GM18519 (cell line): ENCODE data around the gene FMN1.

ENCODE experiments used
- ATAC-seq: cut with Tn5 transposase; IDR thresholded peaks from one replicate; pipeline ENCODE4 v1.9.1; 2021; ENCODE audit warnings: mild to moderate bottlenecking, moderate library complexity; ENCODE audit not compliant: unreplicated experiment, low FRiP score

FMN1 gene

GRCh38 chr15:32718227-32718820, 476.2 kb downstream of the FMN1 start:
- ATAC-seq, result no peak

GRCh38 chr15:32717426-32718226, 476.9 kb downstream of the FMN1 start, which contains the start of gene GREM1:
GREM1 (plus strand) TSS chr15:32718004; CDS start chr15:32730691, 12,687 bp downstream.
- ATAC-seq, result no peak

GRCh38 chr15:32716915-32717425, 477.5 kb downstream of the FMN1 start:
- ATAC-seq, result no peak

- no peak for ATAC-seq
Measured at GRCh38 chr15:32716216-32716914, 478.1 kb downstream of the FMN1 start.
